ENCODE measurements around the gene AK2.
"Not testable (repeated sequence)": the region's sequence is repeated elsewhere in the genome, so short reads cannot be mapped to it uniquely, and the experiment has no call there.

Gene AK2

GRCh38 chr1:33036526-33037503 lies at the start of gene AK2:
Gene AK2, minus strand, starts transcription at chr1:33036883. Its CDS starts 55 bp downstream, at chr1:33036828.
- peak; percentile 96 for DNase-seq (ENCODE audit: low spot score)

GRCh38 chr1:33086384-33086850 lies 49.7 kb upstream of the AK2 start:
- DNase-seq (ENCODE audit: low spot score) = peak; percentile 82

DNA sequence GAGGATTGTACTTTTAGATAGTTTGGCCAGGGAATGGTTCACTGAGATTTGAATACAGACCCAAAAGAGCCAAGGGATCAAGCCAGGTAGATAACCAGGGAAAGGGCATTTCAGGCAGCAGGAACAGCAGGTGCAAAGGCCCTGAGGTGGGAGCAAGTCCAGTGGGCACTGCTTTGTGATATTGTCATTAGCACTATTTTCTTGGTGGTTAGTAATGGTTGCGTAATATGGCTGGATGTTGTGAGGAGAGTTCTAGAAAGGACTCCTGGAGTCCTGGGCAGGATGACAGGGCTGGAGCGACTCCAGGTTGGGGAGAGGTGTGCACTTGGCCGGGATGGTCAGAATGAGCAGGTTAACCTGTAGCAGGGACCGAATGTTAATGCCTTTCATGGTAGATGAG lies 48.6 kb upstream of the AK2 start:
- DNase-seq (ENCODE audit: low spot score) = no peak

GRCh38 chr1:33082575-33083108 lies 46.0 kb upstream of the AK2 start:
- DNase-seq (ENCODE audit: low spot score) = no peak

- DNase-seq (ENCODE audit: low spot score) = no peak
Measured at GRCh38 chr1:33081554-33082305, 45.0 kb upstream of the AK2 start.

GRCh38 chr1:33080885-33081553 lies 44.3 kb upstream of the AK2 start, which contains the start of gene AZIN2:
Gene AZIN2, plus strand, starts transcription at chr1:33081153. Its CDS starts 1,097 bp downstream, at chr1:33082250.
- DNase-seq (ENCODE audit: low spot score) = peak; percentile 99

DNA sequence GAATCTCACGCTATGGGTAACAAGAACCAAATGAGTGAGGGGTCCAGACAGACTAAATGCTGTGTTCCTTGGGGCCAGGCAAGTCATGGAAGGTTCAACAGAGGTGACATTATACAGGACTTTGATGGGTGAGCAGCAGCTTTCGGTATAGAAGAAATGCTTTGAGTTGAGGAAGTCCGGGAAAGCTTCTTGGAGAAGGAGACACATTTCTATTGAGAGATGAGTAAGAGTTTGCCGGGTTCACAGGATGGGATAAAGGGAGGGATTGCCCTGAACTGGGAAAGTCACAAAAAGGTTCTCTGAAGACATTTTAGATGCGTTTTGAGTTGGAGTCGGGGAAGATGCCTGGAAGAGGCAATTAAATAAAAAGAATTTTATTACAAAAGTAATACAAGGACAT lies 43.7 kb upstream of the AK2 start:
- no peak for DNase-seq (ENCODE audit: low spot score)

DNA sequence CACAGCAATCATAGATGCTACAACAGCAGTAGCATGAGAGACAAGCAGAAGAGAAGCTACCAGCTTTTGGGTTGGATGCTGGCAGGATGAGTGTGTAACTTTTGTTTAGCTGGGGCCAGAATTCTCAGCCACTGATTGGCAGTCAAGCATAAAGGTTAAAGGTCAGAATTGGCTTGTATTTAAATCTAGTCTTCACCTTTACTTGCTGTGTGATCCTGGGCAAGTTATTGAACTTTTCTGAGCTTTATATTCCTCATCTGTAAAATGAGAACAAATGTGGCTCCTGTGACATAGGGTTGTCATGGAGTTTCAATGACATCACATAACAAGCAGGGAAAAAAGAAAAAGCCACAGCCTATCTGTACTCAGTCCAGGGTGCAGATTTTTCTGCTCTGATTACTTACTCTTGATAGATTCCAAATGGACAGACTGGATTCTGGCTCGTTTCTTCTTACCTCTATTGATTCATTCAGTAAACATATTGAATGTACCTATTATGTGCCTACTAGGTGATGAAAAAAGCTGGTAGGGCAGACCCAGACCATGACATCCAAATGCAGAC lies 41.4 kb upstream of the AK2 start:
- DNase-seq (ENCODE audit: low spot score) = no peak

DNA sequence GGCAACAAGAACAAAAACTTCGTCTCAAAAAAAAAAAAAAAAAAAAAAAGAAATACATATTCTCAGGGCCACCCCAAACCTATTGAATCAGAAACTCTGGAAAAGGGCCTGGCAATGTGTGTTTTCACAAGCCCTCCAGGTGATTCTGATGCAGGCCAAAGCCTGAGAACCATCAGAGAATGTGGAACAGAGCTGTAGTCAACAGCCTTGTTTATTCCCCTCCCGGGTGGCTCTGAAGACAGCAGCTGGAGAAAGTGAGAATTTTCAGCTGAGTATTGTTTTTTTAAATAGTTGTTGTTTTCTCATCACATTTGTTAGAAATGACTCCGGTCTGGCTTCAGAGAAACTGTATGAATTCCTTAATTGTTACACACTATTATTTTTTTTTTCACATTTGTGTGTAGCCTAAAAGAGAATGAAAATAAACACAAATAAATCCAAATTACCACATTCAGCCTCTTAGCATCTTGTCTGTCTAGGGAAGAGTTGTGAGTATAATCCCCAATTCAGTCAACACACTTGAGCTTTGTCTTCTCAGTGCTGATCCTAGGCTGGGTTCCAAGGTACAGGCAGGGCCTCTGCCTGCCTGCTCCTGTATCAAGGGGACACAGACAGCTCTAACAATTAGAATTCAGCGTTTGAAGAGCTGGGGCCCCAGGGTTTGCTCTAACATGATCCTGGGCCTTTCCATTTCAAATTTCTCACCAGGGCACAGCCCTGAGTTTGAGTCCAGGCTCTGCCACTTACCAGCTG lies 37.7 kb upstream of the AK2 start:
- no peak for DNase-seq (ENCODE audit: low spot score)

- no peak for DNase-seq (ENCODE audit: low spot score)
Measured at GRCh38 chr1:33072707-33073106, 36.0 kb upstream of the AK2 start.

GRCh38 chr1:33070628-33071027 lies 33.9 kb upstream of the AK2 start:
- DNase-seq (ENCODE audit: low spot score) = no peak

- not testable (repeated sequence) for DNase-seq (ENCODE audit: low spot score)
Measured at GRCh38 chr1:33068108-33068507, 31.4 kb upstream of the AK2 start.

GRCh38 chr1:33066477-33066876 lies 29.8 kb upstream of the AK2 start:
- not testable (repeated sequence) for DNase-seq (ENCODE audit: low spot score)

DNA sequence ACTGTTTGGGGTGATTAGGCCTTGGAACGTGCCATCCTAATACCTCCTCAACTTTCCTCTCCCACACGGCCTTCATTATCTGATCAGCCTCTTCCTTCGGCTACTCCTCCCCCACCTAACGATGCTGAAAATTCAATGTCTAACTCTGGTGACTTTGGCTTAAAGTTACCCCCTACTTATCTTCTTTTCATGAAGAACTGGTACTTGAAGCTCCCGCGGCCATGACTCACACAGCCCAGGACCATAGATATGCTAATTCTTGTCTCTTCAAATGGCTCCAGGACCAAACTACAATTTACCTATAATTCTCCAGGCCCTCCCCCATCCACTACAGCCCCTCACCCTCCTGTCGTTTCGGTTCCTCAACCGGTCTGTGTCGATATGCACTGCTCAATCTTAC lies 28.6 kb upstream of the AK2 start:
- no peak for DNase-seq (ENCODE audit: low spot score)

- not testable (repeated sequence) for DNase-seq (ENCODE audit: low spot score)
Measured at GRCh38 chr1:33064284-33064683, 27.6 kb upstream of the AK2 start.

- DNase-seq (ENCODE audit: low spot score) = no peak
Measured at GRCh38 chr1:33061834-33062233, 25.2 kb upstream of the AK2 start.

GRCh38 chr1:33060579-33061083 lies 23.9 kb upstream of the AK2 start:
- peak; percentile 82 for DNase-seq (ENCODE audit: low spot score)

DNA sequence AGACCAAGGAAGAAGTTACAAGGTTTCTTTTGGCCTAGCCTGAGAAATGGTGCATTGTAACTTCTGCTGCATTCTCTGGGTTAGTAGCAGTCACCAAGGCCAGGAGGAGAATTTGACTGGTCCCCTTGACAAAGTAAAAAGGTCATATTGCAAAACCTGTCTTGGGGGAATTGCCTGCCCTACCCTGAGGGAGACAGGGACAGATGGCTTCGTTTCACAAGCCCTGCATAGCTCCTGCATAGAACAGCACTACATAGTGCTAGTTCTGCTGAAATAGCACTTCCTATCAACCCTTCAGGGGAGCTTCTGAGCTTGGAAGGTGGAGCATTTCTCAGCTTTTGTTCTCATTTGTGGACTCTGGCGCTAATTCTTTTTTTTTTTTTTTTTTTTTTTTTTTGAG lies 20.4 kb upstream of the AK2 start:
- no peak for DNase-seq (ENCODE audit: low spot score)

- no peak for DNase-seq (ENCODE audit: low spot score)
Measured at GRCh38 chr1:33056426-33056825, 19.7 kb upstream of the AK2 start.

DNA sequence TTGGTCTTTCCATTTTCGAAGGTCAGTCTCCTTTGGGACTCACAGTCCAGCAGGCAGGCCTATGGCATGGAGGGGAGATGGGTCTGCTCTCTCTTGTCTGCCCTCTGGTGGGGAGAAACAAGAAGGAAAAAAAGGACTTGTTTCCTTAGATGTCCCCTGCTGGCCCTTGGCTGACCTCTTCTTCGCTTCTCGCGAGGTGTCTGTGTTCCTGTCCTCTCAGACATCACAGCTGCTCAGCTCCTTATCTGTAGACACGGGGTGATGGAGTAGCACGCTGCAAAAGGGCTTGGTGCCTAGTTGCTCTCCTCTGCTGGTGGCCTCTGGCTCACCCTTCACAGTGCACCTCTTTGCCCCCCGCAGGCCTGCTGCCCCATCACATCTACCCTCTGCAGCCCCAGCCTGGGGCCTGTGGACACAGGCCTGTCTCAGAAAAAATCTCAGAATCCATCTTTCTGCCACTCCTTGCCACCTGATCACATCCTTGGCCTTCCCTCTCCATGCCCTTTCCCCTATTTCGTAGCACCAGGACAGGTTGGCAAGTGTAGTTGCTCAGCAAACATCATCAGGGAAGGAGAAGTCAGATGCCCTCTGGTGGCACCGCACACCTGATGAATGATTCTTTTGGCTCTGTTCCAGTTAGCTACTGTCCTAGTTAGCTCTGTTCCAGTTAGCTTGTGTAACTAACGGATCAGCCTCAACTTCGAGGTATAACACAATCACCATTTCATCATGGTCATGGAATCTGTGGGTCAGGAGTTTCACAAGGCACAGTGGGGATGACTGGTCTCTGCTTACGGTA lies 18.7 kb upstream of the AK2 start:
- peak; percentile 72 for DNase-seq (ENCODE audit: low spot score)
